Activated T-cell treated with anti-CD3 and anti-CD28 coated beads, Interleukin-2, amount 50 U/mL, for 48 hours (primary cell): ENCODE measurements around the gene LAMB1.
"Not testable (repeated sequence)": the region's sequence is repeated elsewhere in the genome, so short reads cannot be mapped to it uniquely, and the experiment has no call there.

Experiments
- DNase-seq, 2 experiments: peaks; one replicate each; pipeline ENCODE4 v3.0.0-alpha.2; 2020

The LAMB1 gene

DNA sequence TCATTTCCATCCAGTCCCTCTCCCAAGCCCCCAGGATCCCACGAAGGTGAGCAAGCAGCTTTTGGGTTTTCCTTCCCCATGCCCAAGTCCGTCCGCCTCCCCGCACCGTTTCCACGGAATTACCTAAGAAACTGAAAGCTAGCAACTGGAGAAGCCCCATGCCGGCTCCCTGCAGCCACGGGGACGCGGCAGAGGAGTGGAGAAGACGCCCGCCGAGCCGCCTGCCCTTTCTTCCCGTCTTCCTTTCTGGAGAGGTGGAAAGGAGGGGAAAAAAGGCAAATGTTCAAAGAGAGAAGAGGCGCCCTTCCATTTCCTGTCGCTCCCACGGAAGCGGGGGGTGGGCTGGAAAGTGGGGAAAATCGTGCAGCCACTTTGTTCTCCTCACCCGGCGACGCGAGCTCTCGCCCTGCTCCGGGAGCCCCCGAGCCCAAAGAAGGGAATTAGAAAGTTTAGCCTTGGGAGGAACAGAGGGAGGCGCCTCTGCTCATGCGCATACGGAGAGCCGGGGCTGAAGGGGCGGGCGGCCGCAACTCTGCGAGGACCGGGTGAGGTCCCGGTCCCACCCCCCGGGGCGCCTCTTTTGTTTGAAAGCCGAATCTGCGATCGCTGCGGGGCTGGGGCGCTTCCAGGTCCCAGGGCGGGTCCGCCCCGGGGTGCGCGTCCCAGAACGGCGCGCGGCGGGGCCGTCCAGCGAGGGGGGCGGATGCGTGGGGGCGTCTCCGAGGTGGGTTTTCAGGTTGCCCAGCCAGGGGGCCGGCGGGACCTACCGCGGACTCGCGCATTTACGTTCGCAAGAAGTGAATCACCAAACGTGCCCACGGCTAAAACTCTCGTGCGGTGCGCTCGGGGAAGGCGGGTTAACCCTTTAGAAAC, at the start of gene LAMB1:
TSS of gene LAMB1 (minus strand) at position 436 of the 873 bp plus-strand sequence. CDS start at position 160, 276 bp downstream.
- peak; percentile 44 to 46 for DNase-seq

DNA sequence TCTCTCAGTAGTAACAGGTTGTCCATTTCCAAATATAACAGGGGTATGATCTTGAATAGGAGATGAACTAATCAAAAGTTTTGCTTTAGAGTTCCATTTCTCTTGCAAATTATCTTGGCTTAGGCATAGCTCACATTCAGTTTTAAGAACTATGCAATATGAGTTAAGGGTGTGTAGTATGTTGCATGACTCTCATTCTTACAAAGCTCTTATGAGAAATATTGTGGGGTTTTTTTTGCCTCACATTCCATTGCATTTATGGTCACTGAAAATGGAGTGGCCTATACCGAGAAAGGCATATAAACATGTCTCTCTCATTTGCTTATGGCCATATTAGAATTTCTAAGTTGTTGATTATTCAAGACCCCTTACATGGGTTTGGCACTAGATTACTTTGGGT, 48.5 kb upstream of the LAMB1 start:
- DNase-seq: no peak

DNA sequence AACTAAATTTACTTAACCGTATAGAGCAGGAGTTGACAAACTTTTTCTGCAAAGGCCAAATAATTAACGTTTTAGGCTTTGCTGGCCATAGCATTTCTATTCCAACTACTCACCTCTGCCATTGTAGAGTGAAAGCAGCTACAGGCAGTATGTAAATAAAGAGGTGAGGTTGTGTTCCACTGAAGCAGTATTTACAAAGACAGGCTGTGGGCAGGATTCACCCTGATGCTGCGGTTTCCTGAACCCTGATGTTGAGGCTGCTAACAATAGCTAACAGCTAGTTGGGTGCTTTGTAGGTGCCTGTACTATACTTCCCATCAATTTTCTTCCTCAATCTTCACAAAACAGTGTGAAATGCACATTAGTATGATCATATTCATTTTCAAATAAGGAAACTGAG, 47.0 kb upstream of the LAMB1 start:
- no peak for DNase-seq

DNA sequence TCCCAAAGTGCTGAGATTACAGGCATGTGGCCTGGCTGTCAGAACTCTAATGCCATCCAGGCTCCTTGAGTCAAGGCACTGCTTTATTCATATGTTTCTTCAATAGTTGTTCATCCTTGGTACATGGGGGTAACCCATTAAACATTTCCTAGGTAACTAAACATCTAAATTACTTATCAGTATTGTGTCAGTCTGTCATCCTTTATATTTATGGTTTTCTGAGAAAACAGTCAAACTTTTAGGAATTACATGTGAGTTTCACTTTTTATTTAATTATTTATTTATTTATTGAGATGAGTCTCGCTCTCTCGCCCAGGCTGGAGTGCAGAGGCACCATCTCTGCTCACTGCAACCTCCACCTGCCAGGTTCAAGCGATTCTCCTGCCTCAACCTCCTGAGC, 45.5 kb upstream of the LAMB1 start:
- DNase-seq: no peak

DNA sequence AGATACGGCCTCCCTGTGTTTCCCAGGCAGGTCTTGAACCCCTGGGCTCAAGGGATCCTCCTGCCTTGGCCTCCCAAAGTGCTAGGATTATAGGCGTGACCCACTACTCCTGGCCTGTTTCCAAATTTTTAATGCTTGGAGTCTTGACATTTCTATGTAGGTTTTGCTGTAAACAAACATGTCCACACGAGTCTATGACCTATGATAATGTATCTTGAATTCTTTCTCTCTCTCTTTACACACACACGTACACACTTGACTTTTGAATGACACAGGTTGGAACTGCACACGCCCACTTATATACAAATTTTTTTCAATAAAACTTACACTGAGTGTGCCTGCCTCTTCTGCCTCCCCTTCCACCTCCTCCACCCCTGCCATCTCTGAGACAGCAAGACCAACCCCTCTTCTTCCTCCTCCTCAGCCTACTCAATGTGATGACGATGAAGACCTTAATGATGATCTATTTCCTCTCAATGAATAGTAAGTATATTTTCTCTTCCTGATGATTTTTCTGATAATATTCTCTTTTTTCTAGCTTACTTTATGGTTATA, 44.1 kb upstream of the LAMB1 start:
- DNase-seq: no peak

DNA sequence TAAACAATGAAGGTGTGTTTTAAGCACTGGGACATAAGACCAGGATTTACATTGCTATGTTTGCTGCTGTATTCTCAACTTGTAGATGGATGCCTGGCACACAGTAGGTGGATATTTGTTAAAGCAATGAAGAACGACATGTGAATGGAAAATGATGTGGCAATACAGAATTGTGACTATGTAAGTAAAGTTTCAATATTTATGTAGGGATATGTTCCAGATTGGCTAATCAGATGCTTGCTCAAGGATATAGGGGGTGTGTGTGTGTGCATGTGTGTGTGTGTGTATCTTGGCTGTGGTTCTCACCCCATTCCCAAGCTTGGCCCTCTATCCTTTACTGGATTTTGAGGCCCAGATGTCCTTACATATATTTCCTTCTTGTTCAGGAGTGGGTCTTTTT, 42.7 kb upstream of the LAMB1 start:
- DNase-seq: no peak

DNA sequence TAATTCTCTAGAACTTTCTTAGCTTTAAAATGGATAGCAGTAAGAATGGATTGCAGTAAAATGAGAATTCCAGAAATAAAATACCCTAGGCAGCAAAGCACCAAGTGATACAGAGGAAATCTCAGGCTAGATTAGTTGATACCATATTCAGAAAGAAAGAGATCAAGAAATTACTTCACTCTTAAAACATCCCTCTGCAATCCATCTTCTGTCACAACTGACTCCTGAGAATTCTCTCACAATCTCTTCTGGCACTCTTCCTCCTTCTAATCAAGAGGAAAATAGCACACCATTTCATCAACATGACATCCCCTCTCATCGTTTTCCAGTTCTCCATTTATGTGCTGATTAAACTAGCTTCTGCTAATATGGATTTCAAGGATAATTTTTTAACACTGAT, 42.2 kb upstream of the LAMB1 start:
- no peak for DNase-seq

DNA sequence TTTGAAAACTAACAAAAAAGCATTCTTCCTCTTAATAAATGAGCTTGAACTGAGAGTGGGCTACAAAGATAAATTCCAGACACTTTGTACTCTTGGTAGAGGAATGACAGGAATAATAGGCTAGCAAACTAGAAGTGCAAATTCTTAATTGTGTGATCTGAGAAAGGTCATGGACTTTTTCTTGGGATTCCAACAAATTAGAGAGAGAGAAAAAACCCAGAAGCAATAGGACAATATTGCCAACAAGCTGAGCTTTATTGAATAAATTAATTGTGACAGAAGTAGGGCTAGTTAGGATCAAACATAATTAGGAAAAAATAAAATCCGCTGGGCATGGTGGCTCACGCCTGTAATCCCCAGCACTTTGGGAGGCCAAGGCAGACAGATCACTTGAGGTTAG, 41.4 kb upstream of the LAMB1 start:
- no peak for DNase-seq

DNA sequence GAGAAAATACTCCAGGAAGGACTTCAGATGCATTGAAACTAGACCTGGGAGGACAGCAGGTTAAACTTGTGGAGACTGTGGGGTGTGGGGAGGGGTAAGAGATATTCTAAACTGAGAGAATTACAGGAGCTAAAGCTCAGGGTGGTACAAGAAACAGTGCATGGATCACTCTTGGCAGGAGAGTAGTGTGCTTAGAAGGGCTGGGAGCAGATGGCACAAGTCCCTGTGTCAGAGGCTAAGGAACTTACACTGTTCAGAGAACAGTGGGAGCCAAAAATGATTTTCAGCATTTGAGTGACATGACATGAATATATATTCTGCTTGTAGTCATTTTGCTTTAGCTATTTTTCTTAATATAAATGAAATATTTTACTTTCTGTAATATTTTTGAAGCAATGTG, 36.0 kb upstream of the LAMB1 start:
- DNase-seq: no peak

DNA sequence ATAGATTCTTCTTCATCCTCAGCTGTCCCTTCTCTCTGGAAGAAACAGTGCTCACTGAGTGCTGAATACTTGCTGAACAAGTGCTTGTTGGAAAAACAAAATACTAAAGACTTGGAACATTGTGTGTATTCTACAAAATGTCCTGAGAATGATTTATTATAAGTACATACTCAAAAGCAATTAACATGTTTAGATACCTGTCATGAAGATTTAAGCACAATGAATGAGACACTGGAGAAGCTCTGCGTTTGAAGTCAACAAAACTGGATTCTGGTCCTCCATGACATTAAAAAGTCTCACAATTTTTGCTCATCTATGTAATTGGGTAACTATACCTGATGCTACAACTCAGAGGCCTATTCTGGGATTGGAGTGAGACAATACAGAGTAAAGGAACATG, 34.8 kb upstream of the LAMB1 start:
- no peak for DNase-seq

DNA sequence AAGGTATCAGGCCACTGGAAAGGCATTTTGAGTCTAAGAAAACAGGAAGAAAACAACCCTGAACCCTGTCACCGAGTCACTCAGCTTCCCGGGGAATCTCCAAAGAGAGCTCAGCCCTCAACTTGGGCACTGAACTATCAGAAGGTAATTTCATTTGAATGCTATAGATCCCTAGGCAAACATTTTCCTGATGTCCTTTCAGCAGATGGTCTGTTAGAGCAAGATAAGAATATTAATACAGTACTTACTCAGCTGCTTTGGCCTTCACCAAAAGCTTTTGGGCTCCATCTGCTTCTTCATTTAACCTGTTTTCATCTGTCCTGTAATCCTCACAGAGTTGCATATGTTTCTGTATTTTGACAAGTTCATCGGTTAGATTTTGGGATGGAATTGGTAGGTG, 34.2 kb upstream of the LAMB1 start:
- no peak for DNase-seq

DNA sequence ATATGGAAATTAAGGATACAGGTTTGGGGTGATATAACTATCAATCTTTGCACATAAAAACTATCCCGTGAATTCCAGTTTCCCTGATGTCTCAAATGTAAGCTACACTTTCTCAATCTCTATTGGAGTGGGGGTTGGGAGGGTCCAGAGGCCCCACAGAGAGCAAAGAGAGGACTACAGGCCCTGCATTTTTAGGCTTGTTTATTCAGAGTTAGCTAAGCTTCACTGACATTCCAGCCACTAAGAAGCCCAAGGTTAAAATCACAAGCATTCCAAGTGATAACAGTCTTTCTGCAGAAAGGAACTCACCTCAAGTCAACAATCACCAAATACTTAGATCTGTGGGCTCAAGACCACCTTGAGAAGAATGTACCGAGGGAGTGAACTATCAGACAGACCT, 31.6 kb upstream of the LAMB1 start:
- no peak for DNase-seq

DNA sequence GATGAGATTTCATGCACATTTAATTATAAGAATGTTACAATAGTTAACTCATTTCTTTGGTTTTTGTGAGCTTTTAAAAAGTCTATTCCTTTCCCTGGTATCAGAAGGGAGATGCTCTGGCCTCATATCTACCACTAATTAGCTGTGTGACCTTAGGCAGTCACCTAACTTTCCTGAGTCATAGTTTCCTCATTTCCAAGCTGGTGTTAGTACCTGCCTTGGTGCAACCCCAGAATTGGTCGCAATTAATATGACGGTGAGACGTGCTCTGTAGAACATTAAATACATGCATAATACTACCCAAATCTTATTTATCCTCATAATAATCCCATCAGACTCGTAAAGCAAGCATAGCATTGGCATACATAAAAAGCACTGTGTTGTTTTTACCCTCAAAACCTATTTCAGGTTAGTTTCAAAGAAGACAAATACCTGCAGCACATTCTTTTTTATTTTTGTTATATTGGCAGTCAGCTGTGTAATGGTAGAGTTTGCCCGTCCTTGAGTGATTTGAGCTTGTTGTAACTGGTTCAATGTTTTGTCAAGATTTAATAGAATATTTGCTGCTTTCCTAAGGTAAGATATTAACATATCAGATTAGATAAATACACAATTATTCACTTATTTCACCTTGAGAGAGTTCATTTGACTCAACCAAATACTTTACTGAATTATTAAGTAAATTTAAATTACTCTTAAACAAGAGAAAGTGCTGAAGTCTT, 31.0 kb upstream of the LAMB1 start:
- DNase-seq: no peak

DNA sequence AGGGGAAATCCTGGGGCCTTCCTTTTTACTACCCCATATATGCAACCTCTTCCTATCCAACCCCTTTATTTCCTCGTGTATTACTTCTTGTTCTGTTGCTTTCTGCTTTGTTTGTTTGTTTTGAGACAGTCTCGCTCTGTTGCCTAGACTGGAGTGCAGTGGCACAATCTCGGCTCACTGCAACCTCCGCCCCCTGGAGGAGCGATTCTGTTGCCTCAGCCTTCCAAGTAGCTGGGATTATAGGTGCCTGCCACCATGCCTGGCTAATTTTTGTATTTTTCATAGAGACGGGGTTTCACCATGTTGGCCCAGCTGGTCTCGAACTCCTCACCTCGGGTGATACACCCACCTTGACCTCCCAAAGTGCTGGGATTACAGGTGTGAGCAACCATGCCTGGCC, 30.3 kb upstream of the LAMB1 start:
- DNase-seq: not testable (repeated sequence)

DNA sequence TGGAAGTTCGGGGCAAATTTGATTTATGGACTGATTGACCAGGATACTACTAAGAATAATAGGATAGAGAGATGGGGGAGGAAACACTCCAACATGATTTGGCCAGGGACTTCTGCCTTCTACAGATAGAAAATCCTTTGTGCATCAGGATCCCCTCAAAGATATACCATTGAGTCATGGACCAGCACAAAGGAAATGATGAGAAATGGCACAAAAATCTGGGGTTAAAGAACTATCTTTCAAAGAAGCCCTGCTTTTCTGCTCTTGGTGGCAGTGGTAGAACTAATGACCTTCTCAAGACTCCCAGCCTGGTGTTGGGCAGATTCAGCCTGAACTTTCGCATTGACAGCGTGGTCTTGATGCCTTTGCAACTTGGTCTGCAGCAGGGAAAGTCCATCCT, 27.6 kb upstream of the LAMB1 start:
- DNase-seq: no peak

DNA sequence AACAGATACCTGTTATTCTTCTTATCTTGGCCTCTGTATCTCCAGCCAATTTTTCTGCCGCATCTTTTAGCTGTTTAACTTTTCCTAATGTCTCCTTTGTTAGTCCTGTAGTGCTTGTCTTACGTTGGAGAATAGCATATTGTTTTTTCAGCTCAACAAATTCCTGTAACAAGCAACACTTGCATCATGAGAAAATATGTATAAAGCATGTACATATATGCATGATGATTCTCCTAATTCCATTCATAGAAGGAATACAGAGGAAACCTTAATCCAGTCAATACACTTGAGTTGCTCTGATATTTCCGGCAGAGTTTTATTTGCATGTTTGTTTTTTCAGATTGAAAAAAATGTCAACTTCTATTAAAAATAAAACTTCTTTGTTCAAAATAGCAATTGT, 26.1 kb upstream of the LAMB1 start:
- DNase-seq: no peak

DNA sequence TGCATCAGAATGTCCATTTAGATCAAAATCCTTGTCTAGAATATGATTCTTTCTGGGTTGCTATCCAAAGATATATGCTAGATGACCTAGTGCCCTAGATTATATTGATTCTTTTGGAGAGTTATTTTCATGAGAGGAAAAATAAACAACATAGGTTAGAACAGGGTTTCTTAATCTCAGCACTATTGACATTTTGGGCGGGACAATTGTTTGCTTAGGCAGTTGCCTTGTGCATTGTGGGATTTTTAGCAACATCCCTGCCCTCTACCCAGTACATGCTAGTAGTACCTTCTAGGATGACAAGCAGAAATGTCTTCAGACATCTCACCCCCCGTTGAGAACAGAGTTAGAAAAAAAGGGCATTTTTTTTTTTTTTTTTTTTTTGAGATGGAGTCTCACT, 25.1 kb upstream of the LAMB1 start:
- DNase-seq: no peak

DNA sequence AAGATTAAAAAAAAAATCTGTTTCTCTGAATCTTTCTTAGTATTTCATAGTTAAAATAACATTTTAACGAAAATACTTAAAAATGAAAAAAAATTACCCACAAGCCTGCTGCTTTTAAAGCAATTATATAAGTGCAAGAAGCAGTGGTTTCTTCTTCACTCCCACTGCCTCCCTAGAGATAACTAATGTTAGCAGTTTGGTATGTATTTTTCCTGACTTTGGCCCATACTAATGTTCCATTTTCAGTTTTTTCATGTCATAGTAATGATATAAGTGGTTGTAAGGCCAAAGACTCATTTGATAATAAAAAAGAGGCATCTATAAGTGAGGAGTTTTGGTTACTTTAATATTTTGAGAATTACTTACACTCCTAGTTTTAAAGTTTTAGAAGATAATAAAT, 24.3 kb upstream of the LAMB1 start:
- no peak for DNase-seq

DNA sequence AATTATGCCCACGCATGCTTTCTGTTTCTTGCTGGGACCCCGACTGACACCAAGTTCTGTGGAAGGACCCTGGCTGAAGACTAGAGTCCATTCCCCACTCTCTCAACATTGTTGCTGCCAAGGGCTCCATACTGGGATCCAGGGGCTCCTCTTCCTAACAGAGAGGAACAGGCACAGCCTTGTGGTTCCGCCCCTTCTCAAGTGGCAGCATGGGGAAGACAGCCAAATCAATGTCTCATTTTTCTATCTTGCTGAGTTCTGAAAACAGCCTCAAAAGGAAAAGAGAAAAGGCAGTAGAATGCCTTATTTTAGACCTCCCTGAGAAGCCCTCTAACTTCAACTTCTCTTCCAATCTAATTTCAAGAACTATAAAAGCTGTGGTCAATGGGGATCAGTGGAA, 23.7 kb upstream of the LAMB1 start:
- DNase-seq: no peak

DNA sequence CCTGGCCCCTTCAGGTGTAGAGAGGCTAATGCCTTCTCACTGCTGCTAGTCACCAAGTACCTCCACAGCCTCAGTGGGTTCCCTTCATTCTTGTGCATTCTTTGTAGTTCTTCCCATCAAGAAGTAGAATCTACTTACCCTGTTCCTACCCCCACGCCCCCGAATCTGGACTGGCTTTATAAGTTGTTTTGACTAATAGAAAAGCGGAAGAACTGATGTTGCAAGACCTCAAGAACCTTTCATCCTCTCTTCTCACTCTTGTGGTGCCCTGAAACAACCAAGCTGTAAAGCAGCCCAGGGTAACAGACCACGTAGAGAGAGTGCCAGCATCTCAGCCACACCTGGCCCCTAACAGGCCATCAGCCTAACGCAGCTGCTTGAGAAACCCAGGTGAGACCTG, 23.2 kb upstream of the LAMB1 start:
- no peak for DNase-seq

DNA sequence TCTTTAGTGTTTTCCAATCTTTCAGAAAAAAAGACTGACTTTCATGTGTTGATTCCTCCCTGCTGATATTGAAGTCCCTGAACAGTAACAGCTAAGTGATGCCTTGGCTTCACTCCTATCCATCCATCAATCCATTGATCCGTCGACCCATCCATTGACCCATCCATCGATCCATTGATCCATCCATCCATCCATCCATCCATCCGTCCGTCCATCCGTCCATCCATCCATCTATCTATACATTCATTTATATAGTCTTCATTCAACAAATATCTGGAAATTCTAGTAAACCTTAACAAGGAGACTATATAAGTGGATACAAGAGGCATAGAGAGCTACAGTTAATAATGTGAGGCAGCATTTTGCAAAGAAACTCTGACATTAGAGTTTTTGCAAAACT, 21.6 kb upstream of the LAMB1 start:
- no peak for DNase-seq

DNA sequence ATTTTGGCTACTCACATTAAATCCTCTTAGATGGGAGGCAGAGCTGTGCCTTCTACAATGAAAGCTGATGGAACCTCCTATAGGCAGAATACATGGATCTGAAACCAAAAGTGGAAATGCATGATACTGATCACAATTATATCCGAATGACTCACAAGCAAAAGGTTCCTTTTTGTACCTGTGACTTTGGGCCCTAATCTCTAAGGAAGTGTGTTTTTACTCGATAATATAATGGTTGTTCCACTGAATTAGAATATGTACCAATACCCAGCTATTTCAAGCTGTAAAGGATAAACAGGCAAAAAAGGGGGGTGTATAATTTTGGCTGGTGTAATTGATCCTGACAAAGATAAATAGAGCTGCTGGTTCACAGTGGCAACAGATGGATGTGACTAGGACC, 17.6 kb upstream of the LAMB1 start:
- no peak for DNase-seq

DNA sequence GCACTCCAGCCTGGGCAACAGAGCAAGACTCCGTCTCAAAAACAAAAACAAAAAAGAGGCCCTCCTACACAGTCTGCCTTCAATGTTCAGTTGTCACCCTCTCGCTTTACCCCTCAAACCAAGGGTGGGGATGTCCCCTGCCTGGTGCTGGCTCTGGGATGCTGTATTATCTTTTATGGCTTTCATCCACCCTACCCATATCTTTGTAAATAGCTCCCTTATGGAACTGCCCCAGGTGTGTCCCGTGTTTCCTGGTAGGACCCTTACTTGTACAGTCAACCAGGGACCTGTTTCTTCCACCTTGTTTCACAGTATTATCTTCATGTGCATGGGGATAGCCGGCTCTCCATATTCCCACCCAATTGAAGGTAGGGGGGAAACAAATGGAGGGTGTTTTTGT, 15.7 kb upstream of the LAMB1 start:
- no peak for DNase-seq

DNA sequence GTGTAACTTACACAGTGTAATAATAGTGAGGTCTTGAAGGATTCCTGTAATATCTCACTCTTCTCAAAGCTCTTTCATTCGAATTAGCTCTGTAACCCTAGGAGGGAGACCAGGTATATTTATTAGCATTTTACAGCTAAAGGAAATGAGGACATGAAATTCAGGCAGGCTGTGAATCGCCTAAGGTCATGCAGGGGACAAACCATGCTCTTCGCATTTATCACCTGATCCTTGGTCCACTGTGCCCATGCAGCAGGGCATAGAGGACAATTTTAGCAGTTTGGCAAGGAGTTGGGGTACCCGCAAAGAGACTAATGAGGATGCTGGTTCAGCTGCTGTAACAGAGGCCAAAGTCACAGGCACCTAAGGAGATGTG, 14.8 kb upstream of the LAMB1 start:
- no peak for DNase-seq
